B cell (primary cell): ENCODE results near the gene RAB39B. TPM values are rescaled to one million over a fixed set of nuclear protein-coding genes. Genes with fewer than 3 reads are reported as not detected.

Experiments used
- ATAC-seq: fragments of 200-7000 bp; cut with Tn5 transposase; one replicate; pipeline ENCODE4 v1.10.0; 2021; ENCODE audit warnings: low read depth, mild to moderate bottlenecking, moderate number of reproducible peaks, moderate library complexity
- CTCF ChIA-PET: fragments of 350-600 bp; sonication (Branson Sonifier 250); formaldehyde crosslinking; loops from one replicate; lab custom pipeline; 2021; ENCODE audit warnings: antibody characterized with exemption, inconsistent platforms; lab: Charles Lee
- POLR2A ChIA-PET: fragments of 350-600 bp; sonication (Branson Sonifier 250); formaldehyde crosslinking; loops from one replicate; lab custom pipeline; 2021; ENCODE audit warnings: antibody characterized with exemption; lab: Charles Lee
- DNase-seq: peaks from one replicate; pipeline ENCODE4 v3.0.0; 2013
- H2AFZ ChIP-seq: 2 replicates; pipeline ENCODE4 v1.6.1; 2012; ENCODE audit warnings: mild to moderate bottlenecking, low read depth, low read length; ENCODE audit not compliant: insufficient read depth, poor library complexity, severe bottlenecking
- H3K27ac ChIP-seq, 2 donors: 1 replicate in 1 of 2; 2 replicates in 1 of 2; pipeline ENCODE4 v1.5.1; 2012 to 2013; ENCODE audit warnings: low read length in 2 of 2, mild to moderate bottlenecking in 2 of 2, moderate library complexity in 1 of 2
- H3K27me3 ChIP-seq, 4 experiments: fragments of 200-600 bp in 1 of 4; sonication (generic) in 1 of 4; replicated peaks in 1 of 4; 1 replicate in 2 of 4; 2 replicates in 2 of 4; pipeline versions ENCODE4 v1.6.1 to v1.7.0; 2013 to 2016; ENCODE audit warnings: low read length in 3 of 4, mild to moderate bottlenecking in 2 of 4, mixed read lengths in 1 of 4, moderate library complexity in 1 of 4; ENCODE audit not compliant: insufficient read depth in 4 of 4, control insufficient read depth in 3 of 4; ENCODE audit errors: control extremely low read depth in 1 of 4
- H3K36me3 ChIP-seq, 2 experiments: replicated peaks in 1 of 2; 1 replicate in 1 of 2; 2 replicates in 1 of 2; pipeline versions ENCODE4 v1.6.1 to v1.7.1; 2013; ENCODE audit warnings: low read length in 1 of 2; ENCODE audit not compliant: insufficient read depth in 2 of 2, control insufficient read depth in 1 of 2; ENCODE audit errors: control extremely low read depth in 1 of 2, extremely low read depth in 1 of 2
- H3K4me1 ChIP-seq, 2 donors: fragments of 200-600 bp in 1 of 2; sonication (generic) in 1 of 2; 1 replicate in 1 of 2; 2 replicates in 1 of 2; pipeline versions ENCODE4 v1.5.1 to v1.6.1; 2013 to 2017; ENCODE audit warnings: low read length in 2 of 2; ENCODE audit not compliant: control insufficient read depth in 2 of 2, insufficient read depth in 2 of 2
- H3K4me2 ChIP-seq: replicated peaks from 2 replicates; pipeline ENCODE3; 2012; ENCODE audit warnings: mild to moderate bottlenecking, low read depth, low read length; ENCODE audit not compliant: poor library complexity, severe bottlenecking
- H3K4me3 ChIP-seq, 5 experiments: fragments of 200-600 bp in 1 of 5; sonication (generic) in 1 of 5; 1 replicate in 3 of 5; 2 replicates in 2 of 5; pipeline versions ENCODE4 v1.5.1 to v1.7.0; 2011 to 2016; ENCODE audit warnings: low read length in 4 of 5, mild to moderate bottlenecking in 4 of 5, low read depth in 2 of 5, control low read depth in 1 of 5, moderate library complexity in 1 of 5; ENCODE audit not compliant: insufficient read depth in 1 of 5; ENCODE audit errors: control extremely low read depth in 1 of 5, extremely low read depth in 1 of 5
- H3K79me2 ChIP-seq: fragments of 200-600 bp; sonication (generic); one replicate; pipeline ENCODE4 v1.6.0; 2016; ENCODE audit warnings: low read length; ENCODE audit not compliant: control insufficient read depth, insufficient read depth
- H3K9ac ChIP-seq: fragments of 200-600 bp; sonication (generic); 2 replicates; pipeline ENCODE4 v1.6.1; 2017; ENCODE audit warnings: mild to moderate bottlenecking, low read length, moderate library complexity
- H3K9me3 ChIP-seq, 3 donors: one replicate each; pipeline versions ENCODE4 v1.6.1 to v1.7.1; 2013; ENCODE audit warnings: low read length in 2 of 3; ENCODE audit not compliant: control insufficient read depth in 2 of 3, insufficient read depth in 1 of 3; ENCODE audit errors: control extremely low read depth in 1 of 3
- H4K20me1 ChIP-seq: 2 replicates; pipeline ENCODE4 v1.6.0; 2012; ENCODE audit warnings: mild to moderate bottlenecking, low read length; ENCODE audit not compliant: insufficient read depth, control insufficient read depth, poor library complexity, severe bottlenecking
- H3K27ac Mint-ChIP-seq: one replicate; pipeline ENCODE4 v1.8.0; 2021; ENCODE audit warnings: mixed read lengths
- H3K27me3 Mint-ChIP-seq: one replicate; pipeline ENCODE4 v1.8.0; 2021; ENCODE audit warnings: mixed read lengths
- H3K4me1 Mint-ChIP-seq: one replicate; pipeline ENCODE4 v1.8.0; 2021; ENCODE audit warnings: mixed read lengths
- H3K4me3 Mint-ChIP-seq: one replicate; pipeline ENCODE4 v1.8.0; 2021; ENCODE audit warnings: mixed read lengths
- H3K9me3 Mint-ChIP-seq: one replicate; pipeline ENCODE4 v1.8.0; 2022; ENCODE audit warnings: mixed read lengths; ENCODE audit not compliant: insufficient read depth
- EZH2 ChIP-seq: IDR thresholded peaks from 2 replicates; pipeline ENCODE4 v1.6.1; 2012; ENCODE audit warnings: borderline replicate concordance, low read depth, mild to moderate bottlenecking, moderate library complexity, low read length; ENCODE audit not compliant: insufficient read depth, poor library complexity, severe bottlenecking
- WGBS: methylation state at CpG from one replicate; pipeline ENCODE4 v1.1.5; 2013; ENCODE audit warnings: missing lambda C conversion rate; ENCODE audit not compliant: insufficient coverage; 5-methylcytosine and 5-hydroxymethylcytosine counted together
- intact Hi-C: fragments of 100-400 bp; cut with micrococcal nuclease; formaldehyde crosslinking; loops from one replicate; pipeline ENCODE4 v1.10.0; 2022
- polyA plus RNA-seq: library from polyadenylated mRNA; depleted of rRNA; stranded (reverse); fragments of >200 nt; gene quantifications from 2 replicates; pipeline ENCODE4 v1.2.3, GENCODE V29; 2012
- total RNA-seq, 2 donors: library from RNA; stranded (reverse); fragments of 120-200 nt in 1 of 2; gene quantifications; 1 replicate in 1 of 2; 2 replicates in 1 of 2; pipeline versions ENCODE4 v1.2.3 to v1.2.4, GENCODE V29; 2013 to 2022
- TF ChIP-seq, protein P1 (sequence below): fragments of 200-600 bp; IDR thresholded peaks from one replicate; pipeline ENCODE4 v1.8.0; 2022; ENCODE audit warnings: antibody characterized with exemption, mild to moderate bottlenecking

The RAB39B gene
- total and polyA plus RNA-seq, 2 donors (not counting 1 experiment from before 2014, with no cell fraction given) = 2.0 to 8.8 TPM

DNA sequence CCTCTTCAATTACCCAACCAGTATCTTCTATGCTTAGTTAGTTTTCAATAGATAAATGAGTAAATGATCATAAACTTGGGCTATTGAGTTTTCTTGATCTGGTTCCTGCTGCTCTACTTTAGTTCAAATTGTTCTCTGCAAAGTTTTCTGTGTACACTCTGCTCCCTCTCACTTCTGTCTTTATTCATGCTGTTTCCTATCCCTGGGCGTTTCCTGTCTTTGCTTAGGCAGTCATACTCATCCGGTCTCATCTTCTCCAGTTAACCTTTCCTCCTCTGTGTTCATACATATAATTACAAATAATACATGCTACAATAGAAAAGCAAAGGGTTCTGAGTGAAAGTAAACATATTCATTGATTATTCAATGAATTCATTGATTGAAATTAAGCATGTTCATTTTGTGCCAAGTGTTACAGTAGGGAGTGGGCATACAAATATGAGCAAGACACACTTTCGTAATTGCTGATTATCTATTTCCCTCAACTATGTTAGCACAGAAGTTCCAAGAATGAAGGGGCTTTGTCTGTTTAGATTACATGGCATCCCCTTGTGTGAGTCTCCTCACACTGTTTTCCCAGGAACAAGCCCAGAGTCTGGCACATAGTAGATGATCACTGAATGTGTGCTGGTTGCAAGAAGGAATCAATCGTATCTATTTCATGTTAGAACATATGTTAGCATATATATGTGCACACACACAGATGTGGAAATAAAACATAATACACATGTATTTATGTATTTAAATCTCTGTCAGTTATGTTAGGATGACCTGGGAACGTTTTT lies 1.1 kb downstream of the RAB39B start:
- no peaks in the 10 kb centered on the region for H3K9me3 ChIP-seq
- Mint-ChIP-seq H3K27me3 (no peaks in the 10 kb centered on the region), H3K4me1 (peaks cover 20% of the 10 kb centered on the region), H3K27ac (peak overlapping the region; percentile 85), H3K9me3 (no peaks in the 10 kb centered on the region), H3K4me3 (peak overlapping the region; percentile 88)
- TF ChIP-seq EZH2 = no peak
- TF ChIP-seq, protein P1, sequence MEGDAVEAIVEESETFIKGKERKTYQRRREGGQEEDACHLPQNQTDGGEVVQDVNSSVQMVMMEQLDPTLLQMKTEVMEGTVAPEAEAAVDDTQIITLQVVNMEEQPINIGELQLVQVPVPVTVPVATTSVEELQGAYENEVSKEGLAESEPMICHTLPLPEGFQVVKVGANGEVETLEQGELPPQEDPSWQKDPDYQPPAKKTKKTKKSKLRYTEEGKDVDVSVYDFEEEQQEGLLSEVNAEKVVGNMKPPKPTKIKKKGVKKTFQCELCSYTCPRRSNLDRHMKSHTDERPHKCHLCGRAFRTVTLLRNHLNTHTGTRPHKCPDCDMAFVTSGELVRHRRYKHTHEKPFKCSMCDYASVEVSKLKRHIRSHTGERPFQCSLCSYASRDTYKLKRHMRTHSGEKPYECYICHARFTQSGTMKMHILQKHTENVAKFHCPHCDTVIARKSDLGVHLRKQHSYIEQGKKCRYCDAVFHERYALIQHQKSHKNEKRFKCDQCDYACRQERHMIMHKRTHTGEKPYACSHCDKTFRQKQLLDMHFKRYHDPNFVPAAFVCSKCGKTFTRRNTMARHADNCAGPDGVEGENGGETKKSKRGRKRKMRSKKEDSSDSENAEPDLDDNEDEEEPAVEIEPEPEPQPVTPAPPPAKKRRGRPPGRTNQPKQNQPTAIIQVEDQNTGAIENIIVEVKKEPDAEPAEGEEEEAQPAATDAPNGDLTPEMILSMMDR = no peak
- intact Hi-C loops = no loop called here
- DNase-seq = peak; percentile 8
- WGBS = no CpG with 5 or more reads among the region's 5 CpGs
- peaks cover 0 to 11% of the 10 kb centered on the region in 2 experiments for H3K36me3 ChIP-seq
- H3K79me2 ChIP-seq = peaks cover 14% of the 10 kb centered on the region
- no peaks in the 10 kb centered on the region for H3K27me3 ChIP-seq
- peak overlapping the region; percentile 78 for H3K9ac ChIP-seq
- CTCF ChIA-PET = interaction anchor here (1.6 kb wide), 1 partner anchor 46 kb away, joined by 7 read pairs; the partner anchor contains the start of gene VBP1
- H4K20me1 ChIP-seq = no peaks in the 10 kb centered on the region
- peak overlapping the region; percentile 79 for H3K4me2 ChIP-seq
- POLR2A ChIA-PET = interaction anchor here (1.3 kb wide), 1 partner anchor 46 kb away, joined by 5 read pairs; the partner anchor contains the start of gene VBP1
- ATAC-seq = no peak
- peaks cover 4 to 11% of the 10 kb centered on the region in 2 donors for H3K4me1 ChIP-seq
- peak overlapping the region; percentile 5 to 77 (median 64) for H3K4me3 ChIP-seq
- peak overlapping the region; percentile 85 for H2AFZ ChIP-seq
- H3K27ac ChIP-seq = peak overlapping the region; percentile 66 to 89

GRCh38 chrX:155259752-155260151 lies 4.5 kb downstream of the RAB39B start:
- CTCF ChIA-PET = no interaction called here
- Histone ChIP-seq H3K9me3 (no peaks in the 10 kb centered on the region), H3K36me3 (peaks cover 0 to 11% of the 10 kb centered on the region in 2 experiments), H3K27ac (no peak overlapping the region), H4K20me1 (no peaks in the 10 kb centered on the region), H3K79me2 (peaks cover 14% of the 10 kb centered on the region), H2AFZ (no peak overlapping the region), H3K27me3 (no peaks in the 10 kb centered on the region), H3K4me3 (no peak overlapping the region), H3K9ac (no peak overlapping the region), H3K4me2 (no peak overlapping the region), H3K4me1 (peaks cover 4 to 11% of the 10 kb centered on the region in 2 donors)
- WGBS = 100% methylated on average over 2 of the region's 3 CpGs
- DNase-seq = no peak
- POLR2A ChIA-PET = no interaction called here
- no peak overlapping the region for H3K27ac Mint-ChIP-seq
- peaks cover 20% of the 10 kb centered on the region for H3K4me1 Mint-ChIP-seq
- no peak overlapping the region for H3K4me3 Mint-ChIP-seq
- H3K9me3 Mint-ChIP-seq = no peaks in the 10 kb centered on the region
- TF ChIP-seq, protein P1 = no peak
- no peak for TF ChIP-seq EZH2
- ATAC-seq = no peak
- H3K27me3 Mint-ChIP-seq = no peaks in the 10 kb centered on the region
- intact Hi-C loops = no loop called here
